Measurements from ENCODE around the gene AKAP3.

- TF ChIP-seq POLR2AphosphoS5 (IDR thresholded peaks at IDR 0.05; ENCODE audit: low read depth, low read length) (no peak), TAF1 (IDR thresholded peaks at IDR 0.05; ENCODE audit: borderline replicate concordance, low read depth, low read length) (no peak), POLR2A (IDR thresholded peaks at IDR 0.05; ENCODE audit: low read depth, low read length) (no peak)
Measured at GRCh38 chr12:4584896-4585295, 64.0 kb downstream of the AKAP3 start.
